Stimulated activated CD8-positive, alpha-beta memory T cell treated with anti-CD3 and anti-CD28 coated beads, Interleukin-2, amount 100 ng/mL, for 48 hours (primary cell): Measurements from ENCODE around the gene HOXA7.

Experiments
- DNase-seq, 2 donors: peaks; one replicate each; pipeline ENCODE4 v3.0.0-alpha.2; 2020; ENCODE audit warnings: low read depth in 2 of 2

The HOXA7 gene

DNA sequence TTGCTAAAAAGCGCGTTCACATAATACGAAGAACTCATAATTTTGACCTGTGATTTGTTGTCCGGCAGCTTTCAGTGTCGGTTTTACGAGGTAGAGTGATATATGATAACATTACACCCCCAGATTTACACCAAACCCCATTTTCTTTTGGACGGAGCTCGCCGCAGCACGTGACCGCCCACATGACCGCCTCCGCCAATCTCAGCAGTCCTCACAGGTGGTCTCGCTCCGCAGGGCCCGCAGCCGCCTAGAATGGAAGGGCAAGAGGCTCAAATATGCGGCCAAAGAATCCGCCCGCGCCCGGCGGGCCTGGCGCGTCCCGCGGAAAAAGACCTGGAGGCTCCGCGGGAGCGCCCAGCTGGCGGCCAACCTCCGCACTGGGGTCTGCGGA lies at the start of gene HOXA7:
Gene HOXA7, minus strand, starts transcription at position 168 of the 391 bp plus-strand sequence. Its CDS starts 130 bp downstream, at position 38.
- no peak for DNase-seq

DNA sequence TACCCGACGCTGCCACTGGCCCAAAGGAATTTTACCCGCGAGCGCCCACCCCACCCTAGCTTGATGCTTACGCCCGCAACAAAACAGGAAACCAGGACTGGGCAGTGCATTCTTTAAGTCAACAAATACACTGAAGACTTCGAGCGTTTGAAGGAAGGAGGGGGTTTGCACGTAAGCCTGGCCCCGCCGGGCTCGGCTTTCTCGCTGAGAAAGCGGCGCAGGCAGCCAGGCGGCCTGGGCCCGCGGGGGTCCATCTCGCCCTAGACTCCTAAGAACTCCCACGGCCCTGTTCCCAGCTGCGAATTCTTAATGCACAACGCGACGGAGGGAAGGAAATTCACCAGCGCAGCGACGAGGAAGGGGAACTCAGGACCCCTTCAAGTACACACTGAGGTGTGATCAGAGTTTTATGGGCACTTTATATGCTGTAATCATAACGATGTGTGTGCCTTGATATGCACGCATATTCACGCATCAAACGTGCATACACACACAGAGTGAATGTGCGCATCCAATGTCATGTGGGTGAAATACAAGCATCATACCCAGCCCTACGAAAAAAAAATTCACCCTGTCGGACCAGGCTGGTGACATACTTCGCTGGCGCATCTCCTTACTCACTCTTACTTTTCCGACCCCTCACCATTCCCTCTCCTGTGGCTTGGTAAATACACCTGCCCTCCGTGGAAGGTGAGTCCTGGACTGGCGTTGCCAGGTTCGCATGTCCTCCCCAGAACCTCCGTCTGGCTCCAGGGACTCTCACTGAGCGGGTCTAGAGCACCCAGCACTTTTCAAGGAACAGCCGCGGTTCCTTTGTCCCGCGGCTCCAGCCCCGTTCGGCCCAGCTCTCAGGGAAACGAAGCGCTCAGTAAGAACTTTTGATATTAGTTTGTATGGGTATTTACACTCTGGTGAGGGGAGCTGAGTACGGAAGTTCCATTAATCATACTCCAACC lies 49.1 kb upstream of the HOXA7 start:
- DNase-seq = no peak

DNA sequence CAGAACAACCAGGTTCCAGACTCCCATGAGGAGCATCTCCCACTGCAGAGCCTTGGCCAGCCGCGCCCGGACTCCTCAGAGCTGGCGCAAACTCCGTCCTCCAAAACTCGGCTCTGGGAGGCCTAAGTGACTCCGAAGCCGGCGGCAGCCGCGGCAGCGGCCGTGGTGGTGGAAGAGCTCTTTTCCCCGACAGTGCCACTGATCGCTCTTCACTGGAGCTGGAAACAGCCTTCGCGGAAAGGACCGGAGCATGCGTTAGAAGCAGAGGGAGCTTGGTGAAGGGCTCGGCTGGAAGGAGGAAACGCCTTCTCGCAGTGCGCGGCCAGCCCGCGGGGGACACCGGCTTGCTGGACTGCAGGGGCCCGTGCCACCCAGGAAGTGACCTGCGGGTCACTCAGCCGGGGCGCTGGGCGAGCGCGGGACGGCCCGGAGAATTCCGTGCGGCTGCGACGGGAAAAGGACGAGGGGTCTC lies 48.4 kb upstream of the HOXA7 start:
- no peak for DNase-seq

- no peak for DNase-seq
These were observed 47.6 kb upstream of the HOXA7 start for GRCh38 chr7:27203964-27204594.

DNA sequence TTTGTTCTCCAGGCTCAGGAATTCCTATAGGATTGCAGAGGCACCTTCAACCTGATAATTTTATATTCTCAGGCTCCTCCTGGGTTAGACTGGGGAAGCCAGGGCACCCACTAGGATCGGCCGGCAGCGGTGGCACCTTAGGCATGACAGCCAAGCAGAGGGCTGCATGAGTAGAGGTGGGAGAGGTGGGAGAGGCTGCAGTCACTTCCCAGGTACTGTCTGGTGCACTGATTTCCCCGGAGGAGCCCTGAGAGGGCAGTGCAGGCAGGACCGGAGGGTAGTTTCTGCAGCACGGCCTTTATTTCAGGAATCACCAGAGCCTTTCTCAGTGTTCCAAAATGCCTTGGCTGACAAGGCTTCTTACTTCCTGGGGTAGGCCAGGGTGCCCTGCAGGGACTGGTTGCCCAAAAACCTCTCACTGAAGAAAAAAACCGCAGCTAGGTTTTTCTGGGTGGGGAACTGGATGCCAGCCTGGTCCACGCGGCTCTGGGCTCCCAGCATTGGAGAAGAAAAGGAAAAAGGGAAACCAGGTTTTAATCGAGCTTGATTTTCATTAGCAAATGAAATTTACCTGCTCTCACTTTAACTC lies 47.0 kb upstream of the HOXA7 start:
- DNase-seq = no peak

GRCh38 chr7:27202862-27203134 lies 46.3 kb upstream of the HOXA7 start:
- DNase-seq = no peak

DNA sequence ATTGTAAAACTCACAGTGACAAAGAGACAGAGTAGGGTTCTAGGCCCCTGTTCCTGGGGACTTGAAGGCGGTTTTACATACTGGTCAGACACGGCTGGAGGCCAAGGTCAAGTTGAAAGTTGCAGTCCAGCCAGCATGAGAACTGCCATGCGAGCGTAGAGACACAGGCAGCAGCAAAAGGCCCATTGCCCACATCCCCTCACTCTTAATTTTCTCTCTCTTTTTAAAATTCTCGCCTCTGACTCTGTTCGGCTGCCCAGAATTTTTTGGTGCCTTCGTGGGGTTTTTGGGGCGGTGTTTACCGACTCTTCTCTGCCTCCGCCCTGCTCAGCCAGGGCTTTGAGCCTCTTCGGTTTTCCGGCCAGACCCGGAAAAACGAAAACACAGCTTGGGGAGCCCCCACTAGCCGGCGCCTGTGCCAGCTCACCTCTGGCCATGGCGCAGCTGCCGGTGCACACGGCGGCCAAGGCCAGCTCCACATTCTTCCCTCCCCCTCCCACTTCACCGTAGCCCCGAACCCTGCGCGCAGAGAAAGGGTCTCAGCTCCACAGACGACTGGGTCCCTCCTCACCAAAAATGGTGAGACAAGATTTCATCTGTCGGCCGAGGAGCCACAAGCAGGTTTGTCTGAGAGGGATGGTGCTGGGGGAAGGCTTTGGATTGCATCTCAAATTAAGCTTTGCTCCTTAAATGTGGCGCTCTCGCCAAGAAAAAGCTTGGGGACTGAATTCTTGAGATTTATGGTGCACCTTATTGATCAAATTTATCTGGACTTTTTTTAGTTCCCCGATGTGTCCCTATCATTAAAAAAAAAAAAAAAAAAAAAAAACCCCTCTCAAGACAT lies 45.8 kb upstream of the HOXA7 start:
- DNase-seq = no peak

- DNase-seq = no peak
These were observed 45.1 kb upstream of the HOXA7 start for GRCh38 chr7:27201580-27202017.

DNA sequence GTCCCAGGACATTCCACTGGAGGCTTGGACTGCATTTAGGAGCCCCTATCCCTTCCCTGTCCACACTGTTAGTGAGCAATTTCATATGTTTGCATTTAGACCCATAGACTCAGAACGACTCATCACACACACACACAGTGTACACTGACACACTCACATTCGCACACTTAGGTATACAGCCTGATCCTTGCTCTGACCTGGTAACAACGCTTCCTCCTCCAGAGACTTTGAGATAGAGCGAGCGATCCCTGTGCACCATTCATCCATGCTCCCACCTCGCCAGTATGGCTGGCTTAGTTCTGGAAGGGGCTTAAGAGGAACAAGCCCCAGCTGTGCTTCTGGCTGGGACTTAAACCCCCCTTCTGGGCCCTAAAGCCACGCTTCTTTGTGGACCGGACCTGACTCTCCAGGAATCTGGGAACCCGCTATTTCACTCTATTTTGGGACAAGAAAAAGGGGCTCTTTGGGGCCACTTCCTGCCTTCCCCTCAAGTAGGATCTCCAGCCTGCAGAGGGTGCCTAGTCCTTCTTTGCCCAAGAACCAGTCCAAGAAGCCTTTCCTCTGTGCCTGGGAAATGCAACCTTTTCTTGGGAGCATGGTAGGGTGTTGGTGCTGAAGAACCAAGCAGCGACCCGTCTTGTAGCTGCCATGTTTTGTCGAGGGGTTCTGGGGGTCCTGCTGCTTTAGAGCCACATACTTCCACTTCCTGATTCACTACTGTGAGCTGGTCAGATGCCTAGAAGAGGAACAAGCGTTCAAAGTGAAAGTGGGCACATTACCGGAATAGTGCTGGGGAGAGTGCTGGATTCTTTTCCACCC lies 44.5 kb upstream of the HOXA7 start:
- no peak for DNase-seq

GRCh38 chr7:27199849-27200760 lies 43.6 kb upstream of the HOXA7 start, which contains the start of gene HOXA13:
Gene HOXA13, minus strand, starts transcription at chr7:27200091. Its CDS starts 14 bp downstream, at chr7:27200077.
- DNase-seq = no peak

GRCh38 chr7:27198871-27199801 lies 42.7 kb upstream of the HOXA7 start:
- DNase-seq = no peak

- no peak for DNase-seq
These were observed 41.8 kb upstream of the HOXA7 start for GRCh38 chr7:27198138-27198841.

DNA sequence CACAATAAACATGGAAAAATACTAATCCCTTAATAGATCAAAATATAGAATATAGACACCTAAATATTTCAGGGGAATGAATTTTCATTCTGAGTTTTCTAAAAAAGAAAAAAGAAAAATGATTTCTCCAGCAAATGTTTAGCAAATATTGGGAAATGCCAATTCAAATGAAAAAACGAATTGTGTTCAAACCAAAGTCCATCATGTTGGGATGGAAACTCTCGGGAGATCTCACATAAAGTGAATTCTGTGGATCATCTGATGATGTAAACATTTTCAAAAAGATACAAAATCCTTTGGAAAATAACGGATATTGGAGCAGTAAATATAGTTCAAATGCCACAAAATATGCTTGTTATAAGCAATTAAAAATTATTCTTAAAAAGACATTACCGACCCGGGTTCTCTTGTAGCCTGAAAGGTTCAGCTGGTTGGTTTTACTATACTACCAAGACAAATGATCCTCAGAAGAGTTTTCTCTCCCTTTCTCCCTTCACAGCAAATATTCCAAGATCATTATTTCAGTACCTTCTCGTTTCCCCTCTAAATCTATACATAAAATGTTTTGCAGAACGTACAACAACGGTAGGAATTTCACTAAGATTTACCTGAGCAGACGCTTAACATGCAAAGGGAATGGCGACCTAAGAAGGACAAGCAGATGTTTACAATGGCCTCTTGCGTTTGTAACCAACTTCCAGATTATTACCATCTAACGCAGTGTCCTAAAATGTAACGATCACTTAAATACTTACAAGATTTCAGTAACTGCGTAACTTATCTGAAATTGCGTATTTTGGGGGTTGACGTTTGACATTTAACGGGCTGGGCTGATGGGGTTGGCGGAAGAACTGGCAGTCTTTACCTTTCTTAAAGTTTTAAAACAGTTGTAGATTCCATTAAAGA lies 40.9 kb upstream of the HOXA7 start:
- no peak for DNase-seq

GRCh38 chr7:27196287-27196767 lies 39.9 kb upstream of the HOXA7 start:
- peak; percentile 68 to 78 for DNase-seq

DNA sequence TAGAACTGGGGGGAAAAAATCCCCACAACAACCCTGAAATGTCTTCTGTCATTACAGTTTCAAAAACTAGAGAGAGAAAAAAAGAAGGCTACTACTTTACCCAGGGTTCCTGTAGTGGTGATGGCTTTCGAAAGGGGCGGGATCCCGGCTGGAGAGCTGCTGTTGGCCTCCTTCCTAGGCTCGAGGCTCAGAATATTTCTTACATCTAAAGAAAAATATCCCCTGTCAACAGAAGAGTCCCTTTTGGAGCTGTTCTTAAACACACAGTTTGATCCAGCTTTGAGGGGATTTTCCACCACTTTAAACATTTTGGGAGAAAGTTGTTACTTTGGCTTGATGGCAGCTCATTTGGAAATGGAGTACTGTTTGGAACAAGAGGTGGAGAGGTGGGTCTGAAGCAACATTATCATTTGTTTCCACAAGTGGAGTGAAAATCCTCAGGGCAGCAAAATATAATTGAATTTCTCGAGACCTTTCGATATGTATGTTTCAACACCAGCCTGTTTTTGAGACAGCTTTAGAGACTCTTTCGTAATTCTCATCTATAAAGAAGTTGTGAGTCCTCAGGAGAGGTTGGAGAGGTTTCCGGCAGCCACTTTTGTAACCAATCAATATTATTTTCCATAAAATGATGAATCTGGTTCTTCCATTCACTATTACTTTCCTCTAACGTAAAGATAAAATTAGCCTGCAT lies 38.4 kb upstream of the HOXA7 start:
- DNase-seq = no peak

DNA sequence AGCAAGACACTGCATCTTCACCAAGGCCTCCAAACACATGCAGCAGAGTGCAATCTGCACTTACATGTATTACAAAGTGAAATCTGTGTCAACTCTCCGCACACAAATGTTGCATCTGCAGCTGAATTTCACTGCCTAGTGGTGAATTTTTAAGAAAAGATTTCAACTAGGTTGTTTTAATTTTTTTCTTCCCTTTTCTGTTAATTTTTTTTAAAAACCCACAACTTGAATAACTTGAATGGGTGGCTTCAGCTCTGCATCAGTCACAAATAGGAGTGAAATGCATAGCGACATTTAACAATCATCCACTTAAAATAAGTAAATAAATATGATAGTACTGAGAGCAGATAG lies 37.5 kb upstream of the HOXA7 start:
- DNase-seq = no peak
